Stimulated activated CD8-positive, alpha-beta memory T cell treated with anti-CD3 and anti-CD28 coated beads, Interleukin-4, amount 100 ng/mL, for 24 hours (primary cell): ENCODE measurements around the gene FHOD3.

Experiments used
- DNase-seq: peaks from one replicate; pipeline ENCODE4 v3.0.0-alpha.2; 2020; ENCODE audit warnings: low read depth

FHOD3 gene

GRCh38 chr18:36322734-36323133 is 25.2 kb downstream of the FHOD3 start:
- DNase-seq, result no peak

GRCh38 chr18:36323421-36323820 is 25.9 kb downstream of the FHOD3 start:
- no peak for DNase-seq

GRCh38 chr18:36325846-36326245 is 28.3 kb downstream of the FHOD3 start:
- DNase-seq, result no peak

- DNase-seq, result no peak
These were observed 29.3 kb downstream of the FHOD3 start for GRCh38 chr18:36326771-36327170.

- no peak for DNase-seq
These were observed 30.1 kb downstream of the FHOD3 start for GRCh38 chr18:36327352-36328316.

GRCh38 chr18:36328385-36328858 is 30.9 kb downstream of the FHOD3 start:
- DNase-seq, result no peak

GRCh38 chr18:36328916-36329315 is 31.4 kb downstream of the FHOD3 start:
- DNase-seq, result no peak

- DNase-seq, result no peak
These were observed 32.3 kb downstream of the FHOD3 start for GRCh38 chr18:36329684-36330434.

- DNase-seq, result no peak
These were observed 33.0 kb downstream of the FHOD3 start for GRCh38 chr18:36330435-36331052.

- no peak for DNase-seq
These were observed 34.0 kb downstream of the FHOD3 start for GRCh38 chr18:36331521-36331971.

GRCh38 chr18:36333414-36333813 is 35.9 kb downstream of the FHOD3 start:
- DNase-seq, result no peak

- no peak for DNase-seq
These were observed 37.3 kb downstream of the FHOD3 start for GRCh38 chr18:36334798-36335197.

- no peak for DNase-seq
These were observed 38.2 kb downstream of the FHOD3 start for GRCh38 chr18:36335476-36336279.

- DNase-seq, result no peak
These were observed 40.3 kb downstream of the FHOD3 start for GRCh38 chr18:36337679-36338402.

- no peak for DNase-seq
These were observed 41.0 kb downstream of the FHOD3 start for GRCh38 chr18:36338403-36338933.

GRCh38 chr18:36340246-36340645 is 42.7 kb downstream of the FHOD3 start:
- DNase-seq, result no peak

- no peak for DNase-seq
These were observed 44.4 kb downstream of the FHOD3 start for GRCh38 chr18:36341944-36342343.

- no peak for DNase-seq
These were observed 50.8 kb downstream of the FHOD3 start for GRCh38 chr18:36348331-36348730.

- DNase-seq, result no peak
These were observed 51.5 kb downstream of the FHOD3 start for GRCh38 chr18:36348971-36349417.

- no peak for DNase-seq
These were observed 52.0 kb downstream of the FHOD3 start for GRCh38 chr18:36349552-36349951.
